Neural progenitor cell (in vitro differentiated cells): ENCODE data around the gene PGK2. TPM values are rescaled to one million over a fixed set of nuclear protein-coding genes. Genes with fewer than 3 reads are reported as not detected.
A peak's percentile ranks its signal among the peaks of the same experiment; 100 is the strongest.

Experiments used
- DNase-seq: peaks from one replicate; pipeline ENCODE4 v3.0.0-alpha.2; 2016; ENCODE audit warnings: low spot score
- H2AFZ ChIP-seq: fragments of 200-600 bp; sonication (generic); replicated peaks from 2 replicates; pipeline ENCODE4 v1.6.1; 2016; ENCODE audit warnings: antibody characterized with exemption
- H3F3A ChIP-seq: fragments of 200-600 bp; sonication (generic); 2 replicates; pipeline ENCODE4 v1.6.1; 2016; ENCODE audit warnings: antibody characterized with exemption, low read depth
- H3K27ac ChIP-seq: fragments of 200-600 bp; sonication (generic); 2 replicates; pipeline ENCODE4 v1.5.1; 2016; ENCODE audit warnings: mild to moderate bottlenecking
- H3K27me3 ChIP-seq: fragments of 200-600 bp; sonication (generic); 2 replicates; pipeline ENCODE4 v1.6.1; 2016; ENCODE audit warnings: mild to moderate bottlenecking, moderate library complexity
- H3K36me3 ChIP-seq: fragments of 200-600 bp; sonication (generic); 2 replicates; pipeline ENCODE4 v1.5.1; 2016
- H3K4me1 ChIP-seq: fragments of 200-600 bp; sonication (generic); 2 replicates; pipeline ENCODE4 v1.6.1; 2016; ENCODE audit warnings: mixed run types
- H3K4me2 ChIP-seq: fragments of 200-600 bp; sonication (generic); 2 replicates; pipeline ENCODE4 v1.6.1; 2016
- H3K4me3 ChIP-seq: fragments of 200-600 bp; sonication (generic); 2 replicates; pipeline ENCODE4 v1.5.1; 2016
- H3K79me2 ChIP-seq: fragments of 200-600 bp; sonication (generic); 2 replicates; pipeline ENCODE4 v1.6.1; 2016; ENCODE audit warnings: low read depth
- H3K9ac ChIP-seq: fragments of 200-600 bp; sonication (generic); 2 replicates; pipeline ENCODE4 v1.6.1; 2016
- H3K9me3 ChIP-seq: fragments of 200-600 bp; sonication (generic); 2 replicates; pipeline ENCODE4 v1.5.1; 2016; ENCODE audit warnings: low read depth
- H4K20me1 ChIP-seq: fragments of 200-600 bp; sonication (generic); 2 replicates; pipeline ENCODE4 v1.6.1; 2016; ENCODE audit warnings: low read depth
- H3K27ac Mint-ChIP-seq: 3 replicates; pipeline ENCODE4 v1.8.0; 2021; ENCODE audit warnings: mixed read lengths
- H3K27me3 Mint-ChIP-seq: 2 replicates; pipeline ENCODE4 v1.8.0; 2022; ENCODE audit warnings: low read depth, mild to moderate bottlenecking, inconsistent platforms, moderate library complexity, mixed read lengths; ENCODE audit not compliant: insufficient read depth
- H3K36me3 Mint-ChIP-seq: 3 replicates; pipeline ENCODE4 v1.8.0; 2021; ENCODE audit warnings: mixed read lengths
- H3K4me1 Mint-ChIP-seq: 3 replicates; pipeline ENCODE4 v1.8.0; 2021; ENCODE audit warnings: mixed read lengths
- H3K4me3 Mint-ChIP-seq: 3 replicates; pipeline ENCODE4 v1.8.0; 2021; ENCODE audit warnings: mild to moderate bottlenecking, moderate library complexity, mixed read lengths
- H3K9me3 Mint-ChIP-seq: 3 replicates; pipeline ENCODE4 v1.8.0; 2020; ENCODE audit warnings: mixed read lengths
- EZH2 ChIP-seq: fragments of 200-600 bp; sonication (generic); IDR thresholded peaks from 2 replicates; pipeline ENCODE4 v1.6.1; 2017; ENCODE audit warnings: antibody characterized with exemption, mild to moderate bottlenecking, moderate library complexity
- EZH2phosphoT487 ChIP-seq: fragments of 200-600 bp; sonication (generic); IDR thresholded peaks from 2 replicates; pipeline ENCODE4 v1.6.1; 2017; ENCODE audit warnings: antibody characterized with exemption
- total RNA-seq: library from RNA; depleted of rRNA; stranded (reverse); fragments of >200 nt; gene quantifications from 2 replicates; pipeline ENCODE4 v1.2.3, GENCODE V29; 2015; ENCODE audit warnings: low replicate concordance
- TF ChIP-seq, protein P1 (sequence below): fragments of 200-600 bp; sonication (generic); IDR thresholded peaks from 2 replicates; pipeline ENCODE4 v1.5.1; 2017; ENCODE audit warnings: antibody characterized with exemption, mild to moderate bottlenecking

PGK2 gene
- total RNA-seq, 1 donor from 2014 or later, result not detected

GRCh38 chr6:49764571-49765236, 22.4 kb downstream of the PGK2 start:
- Mint-ChIP-seq H3K36me3 (no peaks in the 10 kb centered on the region), H3K4me1 (no peaks in the 10 kb centered on the region), H3K27me3 (no peaks in the 10 kb centered on the region), H3K27ac (no peak overlapping the region), H3K9me3 (no peaks in the 10 kb centered on the region), H3K4me3 (no peak overlapping the region)
- Histone ChIP-seq H4K20me1 (no peaks in the 10 kb centered on the region), H3K36me3 (no peaks in the 10 kb centered on the region), H3K4me2 (no peak overlapping the region), H3K4me1 (no peaks in the 10 kb centered on the region), H3K27ac (no peak overlapping the region), H3K9me3 (no peaks in the 10 kb centered on the region), H3K9ac (no peak overlapping the region), H2AFZ (peak overlapping the region; percentile 0), H3K27me3 (no peaks in the 10 kb centered on the region), H3K4me3 (no peak overlapping the region), H3F3A (no peaks in the 10 kb centered on the region), H3K79me2 (no peaks in the 10 kb centered on the region)
- TF ChIP-seq, protein P1, sequence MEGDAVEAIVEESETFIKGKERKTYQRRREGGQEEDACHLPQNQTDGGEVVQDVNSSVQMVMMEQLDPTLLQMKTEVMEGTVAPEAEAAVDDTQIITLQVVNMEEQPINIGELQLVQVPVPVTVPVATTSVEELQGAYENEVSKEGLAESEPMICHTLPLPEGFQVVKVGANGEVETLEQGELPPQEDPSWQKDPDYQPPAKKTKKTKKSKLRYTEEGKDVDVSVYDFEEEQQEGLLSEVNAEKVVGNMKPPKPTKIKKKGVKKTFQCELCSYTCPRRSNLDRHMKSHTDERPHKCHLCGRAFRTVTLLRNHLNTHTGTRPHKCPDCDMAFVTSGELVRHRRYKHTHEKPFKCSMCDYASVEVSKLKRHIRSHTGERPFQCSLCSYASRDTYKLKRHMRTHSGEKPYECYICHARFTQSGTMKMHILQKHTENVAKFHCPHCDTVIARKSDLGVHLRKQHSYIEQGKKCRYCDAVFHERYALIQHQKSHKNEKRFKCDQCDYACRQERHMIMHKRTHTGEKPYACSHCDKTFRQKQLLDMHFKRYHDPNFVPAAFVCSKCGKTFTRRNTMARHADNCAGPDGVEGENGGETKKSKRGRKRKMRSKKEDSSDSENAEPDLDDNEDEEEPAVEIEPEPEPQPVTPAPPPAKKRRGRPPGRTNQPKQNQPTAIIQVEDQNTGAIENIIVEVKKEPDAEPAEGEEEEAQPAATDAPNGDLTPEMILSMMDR, result no peak
- TF ChIP-seq EZH2 (no peak), EZH2phosphoT487 (no peak)
- peak; percentile 4 for DNase-seq

DNA sequence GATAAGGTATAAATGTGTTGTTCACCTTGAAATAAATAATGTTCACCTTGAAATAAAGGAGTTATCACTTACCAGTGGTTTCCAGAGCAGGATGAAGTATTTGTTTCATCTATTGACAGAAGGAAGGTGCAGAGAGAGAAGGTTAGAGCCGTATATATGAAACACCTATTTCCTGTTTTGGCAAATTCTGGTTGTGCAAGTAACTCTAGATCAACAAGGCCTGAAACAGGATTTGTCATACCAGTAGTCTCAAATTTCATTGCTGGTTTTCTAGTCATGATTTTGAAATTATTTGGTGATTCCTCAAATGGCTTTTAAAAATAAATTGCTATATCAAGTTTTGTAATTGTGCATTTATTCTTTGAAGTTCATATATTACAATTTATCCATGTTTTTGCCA, 42.8 kb downstream of the PGK2 start, which contains the start of gene CRISP3:
Gene CRISP3, minus strand, starts transcription at position 130 of the 400 bp plus-strand sequence. Its CDS starts 21 bp downstream, at position 109.
- Mint-ChIP-seq H3K36me3 (no peaks in the 10 kb centered on the region), H3K4me3 (no peak within 1 kb of the TSS), H3K4me1 (no peaks in the 10 kb centered on the region), H3K27me3 (no peaks in the 10 kb centered on the region), H3K27ac (no peak within 1 kb of the TSS), H3K9me3 (no peaks in the 10 kb centered on the region)
- Histone ChIP-seq H3K4me1 (no peaks in the 10 kb centered on the region), H3K27me3 (no peaks in the 10 kb centered on the region), H4K20me1 (no peaks in the 10 kb centered on the region), H2AFZ (peak within 1 kb of the TSS; percentile 19), H3F3A (no peaks in the 10 kb centered on the region), H3K79me2 (no peaks in the 10 kb centered on the region), H3K27ac (no peak within 1 kb of the TSS), H3K9me3 (no peaks in the 10 kb centered on the region), H3K4me2 (no peak within 1 kb of the TSS), H3K9ac (no peak within 1 kb of the TSS), H3K4me3 (no peak within 1 kb of the TSS), H3K36me3 (no peaks in the 10 kb centered on the region)
- DNase-seq, result no peak
- TF ChIP-seq EZH2phosphoT487 (no peak), EZH2 (no peak)
- TF ChIP-seq, protein P1, result no peak

DNA sequence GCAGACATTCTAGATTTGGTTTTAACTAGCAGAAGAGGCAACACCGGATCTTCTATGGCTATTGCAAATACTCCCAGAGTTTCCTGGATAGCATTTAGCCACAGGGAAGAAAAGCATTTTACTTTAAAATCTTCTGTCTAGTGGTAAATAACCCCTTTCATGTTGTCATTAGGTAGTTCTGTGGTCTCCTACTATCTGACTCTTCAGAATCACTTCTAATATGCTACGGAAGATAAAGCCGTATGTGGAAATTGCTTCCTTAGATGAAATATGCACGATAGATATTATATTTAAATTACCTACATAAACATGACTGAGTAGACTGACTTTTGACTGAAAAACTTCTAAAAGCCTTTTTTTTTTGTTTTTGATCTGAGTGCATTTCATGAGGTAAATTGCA, 43.7 kb downstream of the PGK2 start:
- H3K4me1 Mint-ChIP-seq, result no peaks in the 10 kb centered on the region
- H3K36me3 Mint-ChIP-seq, result no peaks in the 10 kb centered on the region
- no peak overlapping the region for H3K27ac Mint-ChIP-seq
- no peak for DNase-seq
- H3K27me3 ChIP-seq, result no peaks in the 10 kb centered on the region
- TF ChIP-seq EZH2 (no peak), EZH2phosphoT487 (no peak)
- TF ChIP-seq, protein P1, result no peak
- no peaks in the 10 kb centered on the region for H3K9me3 ChIP-seq
- H3K4me3 ChIP-seq, result no peak overlapping the region
- no peak overlapping the region for H3K9ac ChIP-seq
- no peaks in the 10 kb centered on the region for H3K27me3 Mint-ChIP-seq
- peak overlapping the region; percentile 19 for H2AFZ ChIP-seq
- H3K27ac ChIP-seq, result no peak overlapping the region
- H3K4me1 ChIP-seq, result no peaks in the 10 kb centered on the region
- H3F3A ChIP-seq, result no peaks in the 10 kb centered on the region
- H3K4me2 ChIP-seq, result no peak overlapping the region
- H3K9me3 Mint-ChIP-seq, result no peaks in the 10 kb centered on the region
- H3K36me3 ChIP-seq, result no peaks in the 10 kb centered on the region
- no peak overlapping the region for H3K4me3 Mint-ChIP-seq
- H4K20me1 ChIP-seq, result no peaks in the 10 kb centered on the region
- H3K79me2 ChIP-seq, result no peaks in the 10 kb centered on the region
